GM12878 (cell line): ENCODE measurements around the gene SMG6. TPM values are rescaled to one million over a fixed set of nuclear protein-coding genes. Genes with fewer than 3 reads are reported as not detected.

Experiments
- CEBPB ChIP-seq, 2 experiments: fragments of 150-350 bp in 1 of 2; IDR thresholded peaks; 2 replicates each; pipeline ENCODE4 v1.6.1; 2012 to 2014; ENCODE audit warnings: low read depth in 2 of 2, low read length in 2 of 2, borderline replicate concordance in 1 of 2, inconsistent platforms in 1 of 2
- E2F8 ChIP-seq: fragments of 450-650 bp; IDR thresholded peaks from 2 replicates; pipeline ENCODE4 v1.6.1; 2018; ENCODE audit warnings: mild to moderate bottlenecking, low read depth, moderate library complexity; ENCODE audit not compliant: partially characterized antibody
- HSF1 ChIP-seq: fragments of 150-350 bp; IDR thresholded peaks from 2 replicates; pipeline ENCODE4 v1.6.1; 2014; ENCODE audit warnings: mild to moderate bottlenecking, low read depth, low read length
- IKZF1 ChIP-seq: fragments of 450-650 bp; conservative IDR thresholded peaks from 2 replicates; pipeline ENCODE4 v1.6.1; 2017; ENCODE audit warnings: antibody characterized with exemption, mild to moderate bottlenecking
- MTA2 ChIP-seq: fragments of 450-650 bp; IDR thresholded peaks from 2 replicates; pipeline ENCODE4 v1.6.1; 2016; ENCODE audit warnings: low read depth, mild to moderate bottlenecking, moderate library complexity
- MYC ChIP-seq: IDR thresholded peaks from 2 replicates; pipeline ENCODE4 v1.6.1; 2011; ENCODE audit warnings: mild to moderate bottlenecking, low read length, moderate library complexity, inconsistent platforms; ENCODE audit not compliant: insufficient read depth, insufficient replicate concordance, insufficient read length, severe bottlenecking
- NFXL1 ChIP-seq: fragments of 450-650 bp; IDR thresholded peaks from 2 replicates; pipeline ENCODE4 v1.6.1; 2017; ENCODE audit warnings: antibody characterized with exemption, mild to moderate bottlenecking, borderline replicate concordance
- POLR2A ChIP-seq: IDR thresholded peaks from 2 replicates; pipeline ENCODE4 v1.6.1; 2011; ENCODE audit warnings: low read depth, mild to moderate bottlenecking, low read length
- RUNX3 ChIP-seq: IDR thresholded peaks from 2 replicates; pipeline ENCODE4 v1.6.1; 2012; ENCODE audit warnings: low read length, inconsistent platforms
- SIN3A ChIP-seq: IDR thresholded peaks from 2 replicates; pipeline ENCODE4 v1.6.1; 2012; ENCODE audit warnings: low read depth, low read length, improper control_type of control experiment
- SREBF1 ChIP-seq: IDR thresholded peaks from 2 replicates; pipeline ENCODE4 v1.6.1; 2012; ENCODE audit warnings: mild to moderate bottlenecking, low read length
- SREBF2 ChIP-seq: IDR thresholded peaks from 2 replicates; pipeline ENCODE4 v1.6.1; 2012; ENCODE audit warnings: mild to moderate bottlenecking, low read length
- STAT1 ChIP-seq: fragments of 450-650 bp; conservative IDR thresholded peaks from 2 replicates; pipeline ENCODE4 v1.6.1; 2014; ENCODE audit warnings: antibody characterized with exemption, mild to moderate bottlenecking
- SUZ12 ChIP-seq: fragments of 200-600 bp; sonication (generic); IDR thresholded peaks from one replicate; pipeline ENCODE4 v1.6.1; 2018; ENCODE audit warnings: antibody characterized with exemption, mild to moderate bottlenecking; ENCODE audit not compliant: unreplicated experiment
- YY1 ChIP-seq: IDR thresholded peaks from 2 replicates; pipeline ENCODE4 v1.6.1; 2011; ENCODE audit warnings: low read depth, mild to moderate bottlenecking, low read length
- ZBTB11 ChIP-seq: fragments of 450-650 bp; formaldehyde crosslinking; IDR thresholded peaks from 2 replicates; pipeline ENCODE4 v1.5.0; 2022; ENCODE audit warnings: mild to moderate bottlenecking, missing genetic modification characterization
- ZBTB33 ChIP-seq: fragments of 450-650 bp; IDR thresholded peaks from 2 replicates; pipeline ENCODE4 v1.6.1; 2017; ENCODE audit warnings: mild to moderate bottlenecking
- ZNF274 ChIP-seq: IDR thresholded peaks from one replicate; pipeline ENCODE4 v1.8.0; 2011; ENCODE audit not compliant: insufficient read length, insufficient read depth
- ZSCAN29 ChIP-seq: fragments of 450-650 bp; IDR thresholded peaks from 2 replicates; pipeline ENCODE4 v1.6.1; 2017; ENCODE audit warnings: mild to moderate bottlenecking, moderate library complexity
- polyA plus RNA-seq, 11 experiments: library from polyadenylated mRNA; depleted of rRNA in 4 of 11; unstranded in 6 of 11; stranded (reverse) in 5 of 11; fragments of >200 nt; fragmentation: Nextera tagmentation in 4 of 11; fragmentation: Illumina TruSeq in 1 of 11; extraction: Ambion mirVana in 4 of 11; extraction: Trizol in 1 of 11; gene quantifications; 1 replicate in 1 of 11; 2 replicates in 10 of 11; pipeline versions ENCODE4 v1.2.1 to v1.2.3, GENCODE V29; 2011 to 2016; ENCODE audit warnings: inconsistent platforms in 2 of 11, missing spikeins in 2 of 11, low read depth in 1 of 11
- total RNA-seq, 4 experiments: library from RNA; depleted of rRNA in 3 of 4; stranded (reverse); fragments of >200 nt in 3 of 4; fragmentation: Illumina TruSeq in 1 of 4; extraction: Trizol in 1 of 4; gene quantifications; 2 replicates each; pipeline versions ENCODE4 v1.2.1 to v1.2.3, GENCODE V29; 2013 to 2021

Gene SMG6
- total and polyA plus RNA-seq, 10 of the 15 experiments (the other 5 are each of a cell fraction or from before 2014, with no cell fraction given): 0.58 to 28.7 (median 15.7) TPM

GRCh38 chr17:2041561-2042389 lies 261.8 kb downstream of the SMG6 start, which contains the start of gene OVCA2 (continued):
- no peak for TF ChIP-seq HSF1
- TF ChIP-seq SREBF1: peak; percentile 29; the same call in 1 of the 2 replicates
- TF ChIP-seq SUZ12: no peak
- peak; percentile 84 for TF ChIP-seq IKZF1
- TF ChIP-seq ZNF274: no peak
- no peak; the same call in 1 of the 2 replicates for TF ChIP-seq RUNX3
- peak; percentile 57 for TF ChIP-seq E2F8
- TF ChIP-seq CEBPB (IDR thresholded peaks at IDR 0.05; ENCODE audit: borderline replicate concordance in 1 of 2, low read depth in 2 of 2, low read length in 2 of 2): no peak
- TF ChIP-seq POLR2A: peak; percentile 90
- 0 out of 2 replicates have a peak, but pooled peaks have one; percentile 41 for TF ChIP-seq SREBF2
- TF ChIP-seq YY1: peak; percentile 98
- no peak for TF ChIP-seq MYC
- TF ChIP-seq MTA2: no peak
- TF ChIP-seq ZSCAN29: no peak
- peak; percentile 61; the same call in 1 of the 2 replicates for TF ChIP-seq SIN3A
- TF ChIP-seq ZBTB33: no peak
- TF ChIP-seq NFXL1: no peak
- TF ChIP-seq STAT1: no peak
- TF ChIP-seq ZBTB11: peak; percentile 71
